ENCODE results near the gene PXDC1. TPM values are rescaled to one million over a fixed set of nuclear protein-coding genes. Genes with fewer than 3 reads are reported as not detected.

PXDC1 gene
- total RNA-seq, 1 experiment from 2014 or later: 30.8 TPM

DNA sequence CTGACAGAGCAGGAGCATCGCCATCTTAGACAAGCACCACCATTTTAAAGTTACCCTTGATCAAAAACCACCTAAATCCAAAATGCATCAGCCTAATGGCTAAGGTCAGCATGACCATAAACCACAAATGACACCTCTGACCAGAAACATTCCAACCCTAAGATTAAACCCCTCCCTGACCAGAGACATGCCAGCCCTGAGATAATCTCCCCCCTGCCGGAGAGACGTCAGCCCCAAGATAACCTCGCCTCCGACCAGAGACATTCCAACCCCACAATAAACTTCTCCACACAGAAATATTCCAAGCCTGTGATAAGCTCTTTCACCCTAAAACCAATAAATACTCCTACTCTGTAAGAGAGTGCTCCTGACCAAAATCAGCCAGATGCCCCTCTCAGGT, 53.5 kb downstream of the PXDC1 start:
- Histone ChIP-seq H3K27me3 (ENCODE audit: insufficient read depth, low read depth) (no peaks in the 10 kb centered on the region), H3F3A (ENCODE audit: insufficient read depth, low read depth) (no peaks in the 10 kb centered on the region), H3K27ac (no peak overlapping the region), H3K4me2 (no peak overlapping the region), H3K9me3 (ENCODE audit: insufficient read depth, low read depth) (no peaks in the 10 kb centered on the region), H4K20me1 (ENCODE audit: insufficient read depth) (no peaks in the 10 kb centered on the region), H3K79me2 (ENCODE audit: low read depth) (no peaks in the 10 kb centered on the region), H3K9me2 (ENCODE audit: insufficient read depth) (no peaks in the 10 kb centered on the region), H3K36me3 (ENCODE audit: low read depth) (no peaks in the 10 kb centered on the region), H3K4me1 (replicated peaks; ENCODE audit: insufficient read depth) (no peaks in the 10 kb centered on the region), H2AFZ (no peak overlapping the region), H3K4me3 (no peak overlapping the region)
- no TSS peak for BruUV-seq (replicated peaks)
- intact Hi-C loops (cut with micrococcal nuclease; ENCODE audit: unreplicated experiment): no loop called here
- POLR2A ChIA-PET (ENCODE audit: unreplicated experiment): no interaction called here
- TF ChIP-seq, protein P1, sequence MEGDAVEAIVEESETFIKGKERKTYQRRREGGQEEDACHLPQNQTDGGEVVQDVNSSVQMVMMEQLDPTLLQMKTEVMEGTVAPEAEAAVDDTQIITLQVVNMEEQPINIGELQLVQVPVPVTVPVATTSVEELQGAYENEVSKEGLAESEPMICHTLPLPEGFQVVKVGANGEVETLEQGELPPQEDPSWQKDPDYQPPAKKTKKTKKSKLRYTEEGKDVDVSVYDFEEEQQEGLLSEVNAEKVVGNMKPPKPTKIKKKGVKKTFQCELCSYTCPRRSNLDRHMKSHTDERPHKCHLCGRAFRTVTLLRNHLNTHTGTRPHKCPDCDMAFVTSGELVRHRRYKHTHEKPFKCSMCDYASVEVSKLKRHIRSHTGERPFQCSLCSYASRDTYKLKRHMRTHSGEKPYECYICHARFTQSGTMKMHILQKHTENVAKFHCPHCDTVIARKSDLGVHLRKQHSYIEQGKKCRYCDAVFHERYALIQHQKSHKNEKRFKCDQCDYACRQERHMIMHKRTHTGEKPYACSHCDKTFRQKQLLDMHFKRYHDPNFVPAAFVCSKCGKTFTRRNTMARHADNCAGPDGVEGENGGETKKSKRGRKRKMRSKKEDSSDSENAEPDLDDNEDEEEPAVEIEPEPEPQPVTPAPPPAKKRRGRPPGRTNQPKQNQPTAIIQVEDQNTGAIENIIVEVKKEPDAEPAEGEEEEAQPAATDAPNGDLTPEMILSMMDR (conservative IDR thresholded peaks at IDR 0.05): no peak
- CTCF ChIA-PET: no interaction called here
- no peak for DNase-seq

DNA sequence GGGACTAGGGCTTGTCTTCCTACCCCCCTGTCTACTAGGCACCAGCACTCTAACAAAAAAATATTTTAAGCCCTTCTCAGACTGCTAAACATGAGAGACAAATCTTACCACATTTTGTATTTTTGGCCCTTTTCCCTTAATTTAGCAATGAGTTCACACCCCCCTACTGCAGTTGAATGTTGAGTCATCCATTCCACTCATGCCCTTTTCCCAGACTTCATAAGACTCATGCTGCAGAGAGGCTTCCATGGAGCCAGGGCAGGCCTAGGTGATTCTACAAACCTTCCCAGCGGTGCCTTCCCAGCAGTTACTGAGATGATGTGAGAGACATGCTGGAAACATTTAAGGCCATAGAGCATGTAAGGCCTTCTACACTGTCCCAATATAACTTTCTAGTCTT, 53.9 kb downstream of the PXDC1 start:
- Histone ChIP-seq H3K27ac (no peak overlapping the region), H3K4me1 (replicated peaks; ENCODE audit: insufficient read depth) (no peaks in the 10 kb centered on the region), H3K79me2 (ENCODE audit: low read depth) (no peaks in the 10 kb centered on the region), H3K9me2 (ENCODE audit: insufficient read depth) (no peaks in the 10 kb centered on the region), H3K4me2 (no peak overlapping the region), H3K27me3 (ENCODE audit: insufficient read depth, low read depth) (no peaks in the 10 kb centered on the region), H4K20me1 (ENCODE audit: insufficient read depth) (no peaks in the 10 kb centered on the region), H3F3A (ENCODE audit: insufficient read depth, low read depth) (no peaks in the 10 kb centered on the region), H3K4me3 (no peak overlapping the region), H3K9me3 (ENCODE audit: insufficient read depth, low read depth) (no peaks in the 10 kb centered on the region), H2AFZ (no peak overlapping the region), H3K36me3 (ENCODE audit: low read depth) (no peaks in the 10 kb centered on the region)
- intact Hi-C loops (cut with micrococcal nuclease; ENCODE audit: unreplicated experiment): no loop called here
- ChIA-PET POLR2A (ENCODE audit: unreplicated experiment) (no interaction called here), CTCF (no interaction called here)
- no peak for DNase-seq
- no peak for TF ChIP-seq EZH2 (IDR thresholded peaks at IDR 0.05; ENCODE audit: low read depth)
- TF ChIP-seq, protein P1 (conservative IDR thresholded peaks at IDR 0.05): no peak
- no TSS peak for BruUV-seq (replicated peaks)

DNA sequence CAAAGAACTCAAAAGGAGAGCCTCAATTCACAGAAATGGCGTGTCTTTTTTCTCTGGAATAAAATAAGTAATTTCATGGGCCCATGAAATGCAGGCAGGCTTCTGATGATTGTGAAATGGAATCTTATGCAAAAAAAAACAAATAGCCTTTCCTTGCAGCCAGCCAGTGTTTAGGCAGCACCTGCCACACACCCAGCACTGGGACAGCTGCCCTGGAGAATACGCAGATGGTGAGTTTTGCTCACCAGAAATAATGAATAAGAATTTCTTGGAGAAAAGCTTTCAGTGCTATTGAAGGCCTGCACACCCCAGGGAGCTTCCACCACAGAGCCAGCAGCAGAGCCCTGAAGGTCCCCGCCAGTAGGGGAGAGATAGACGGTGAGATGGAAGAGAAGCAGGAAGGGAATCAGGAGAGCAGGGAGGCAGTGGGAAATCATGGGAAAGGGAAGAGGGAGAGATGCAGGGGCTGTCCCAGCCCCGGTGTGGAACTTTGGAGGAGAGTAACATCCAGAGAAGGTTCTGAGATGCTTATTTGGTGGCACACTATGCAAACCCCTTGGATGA, 54.9 kb downstream of the PXDC1 start:
- Histone ChIP-seq H3K79me2 (ENCODE audit: low read depth) (no peaks in the 10 kb centered on the region), H3F3A (ENCODE audit: insufficient read depth, low read depth) (no peaks in the 10 kb centered on the region), H3K27me3 (ENCODE audit: insufficient read depth, low read depth) (no peaks in the 10 kb centered on the region), H3K4me1 (replicated peaks; ENCODE audit: insufficient read depth) (no peaks in the 10 kb centered on the region), H3K27ac (no peak overlapping the region), H4K20me1 (ENCODE audit: insufficient read depth) (no peaks in the 10 kb centered on the region), H3K4me3 (no peak overlapping the region), H3K4me2 (no peak overlapping the region), H2AFZ (no peak overlapping the region), H3K36me3 (ENCODE audit: low read depth) (no peaks in the 10 kb centered on the region), H3K9me2 (ENCODE audit: insufficient read depth) (no peaks in the 10 kb centered on the region), H3K9me3 (ENCODE audit: insufficient read depth, low read depth) (no peaks in the 10 kb centered on the region)
- no peak for TF ChIP-seq EZH2 (IDR thresholded peaks at IDR 0.05; ENCODE audit: low read depth)
- TF ChIP-seq, protein P1 (conservative IDR thresholded peaks at IDR 0.05): no peak
- ChIA-PET POLR2A (ENCODE audit: unreplicated experiment) (no interaction called here), CTCF (no interaction called here)
- intact Hi-C loops (cut with micrococcal nuclease; ENCODE audit: unreplicated experiment): no loop called here
- DNase-seq: no peak
- BruUV-seq (replicated peaks): no TSS peak
